ENCODE data around the gene SH3BP5. TPM values are rescaled to one million over a fixed set of nuclear protein-coding genes. Genes with fewer than 3 reads are reported as not detected.

SH3BP5 gene
- total and polyA plus RNA-seq, 2 donors (not counting 1 experiment from before 2014, with no cell fraction given), result 76.6 to 92.3 TPM

DNA sequence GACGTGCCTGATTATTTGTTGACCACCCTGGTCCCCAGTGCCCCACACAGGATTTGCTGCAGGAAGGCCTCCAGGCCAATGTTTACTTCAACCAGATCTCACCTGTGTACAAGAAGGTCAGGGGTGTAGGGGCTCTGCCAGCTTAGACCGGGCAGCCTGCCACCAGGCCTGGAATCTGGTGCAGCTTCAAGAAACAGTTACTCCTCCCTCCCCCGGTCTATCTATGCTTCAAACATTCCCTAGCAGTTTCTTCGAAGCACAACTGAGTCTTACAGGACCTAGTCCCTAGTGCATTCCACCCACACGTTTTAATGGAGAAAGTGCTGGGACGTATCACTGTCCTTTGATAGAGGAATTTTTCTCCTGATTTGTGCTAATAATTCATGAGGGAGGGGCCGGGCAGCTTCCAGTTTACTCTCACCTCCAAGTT, 8.0 kb downstream of the SH3BP5 start:
- H3K36me3 ChIP-seq (replicated peaks in 1 of 2; ENCODE audit: control extremely low read depth in 1 of 2, control insufficient read depth in 1 of 2, extremely low read depth in 1 of 2, insufficient read depth in 2 of 2, low read length in 1 of 2), result peaks cover 3 to 65% of the 10 kb centered on the region in 2 experiments
- DNase-seq, result no peak
- ChIA-PET POLR2A (interaction anchor here (0.6 to 1.4 kb wide), 2 partner anchors 18 to 63 kb away, joined by 3 to 4 read pairs; no protein-coding TSS in a partner anchor), CTCF (interaction anchor here (0.6 to 11.5 kb wide), 6 partner anchors 8 to 81 kb away, joined by 3 to 221 read pairs (median 5); partner anchors contain the start of gene SH3BP5)
- intact Hi-C loops (cut with micrococcal nuclease), result no loop called here
- H3K9me3 Mint-ChIP-seq (ENCODE audit: insufficient read depth), result no peaks in the 10 kb centered on the region
- peak overlapping the region; percentile 75 for H3K27ac Mint-ChIP-seq
- H3K79me2 ChIP-seq (ENCODE audit: control insufficient read depth, insufficient read depth, low read length), result peaks cover 100% of the 10 kb centered on the region
- H3K4me1 ChIP-seq (ENCODE audit: control insufficient read depth in 2 of 2, insufficient read depth in 2 of 2, low read length in 2 of 2), result peaks cover 74 to 89% of the 10 kb centered on the region in 2 donors
- H4K20me1 ChIP-seq (ENCODE audit: control insufficient read depth, insufficient read depth, low read length, poor library complexity, severe bottlenecking), result peaks cover 93% of the 10 kb centered on the region
- peak overlapping the region; percentile 6 for H3K4me2 ChIP-seq (replicated peaks; ENCODE audit: low read depth, low read length, poor library complexity, severe bottlenecking)
- H2AFZ ChIP-seq (ENCODE audit: insufficient read depth, low read depth, low read length, poor library complexity, severe bottlenecking), result no peak overlapping the region
- H3K9me3 ChIP-seq (ENCODE audit: control extremely low read depth in 1 of 3, control insufficient read depth in 2 of 3, insufficient read depth in 1 of 3, low read length in 2 of 3), result no peaks in the 10 kb centered on the region
- H3K27me3 ChIP-seq (replicated peaks in 1 of 4; ENCODE audit: control extremely low read depth in 1 of 4, control insufficient read depth in 3 of 4, insufficient read depth in 4 of 4, low read length in 3 of 4), result no peaks in the 10 kb centered on the region
- WGBS (ENCODE audit: insufficient coverage), result 100% methylated on average over 1 of the region's 7 CpGs
- H3K9ac ChIP-seq (ENCODE audit: low read length), result no peak overlapping the region
- H3K27ac ChIP-seq (ENCODE audit: low read length in 2 of 2), result no peak overlapping the region
- H3K4me3 Mint-ChIP-seq, result no peak overlapping the region
- TF ChIP-seq, protein P1, sequence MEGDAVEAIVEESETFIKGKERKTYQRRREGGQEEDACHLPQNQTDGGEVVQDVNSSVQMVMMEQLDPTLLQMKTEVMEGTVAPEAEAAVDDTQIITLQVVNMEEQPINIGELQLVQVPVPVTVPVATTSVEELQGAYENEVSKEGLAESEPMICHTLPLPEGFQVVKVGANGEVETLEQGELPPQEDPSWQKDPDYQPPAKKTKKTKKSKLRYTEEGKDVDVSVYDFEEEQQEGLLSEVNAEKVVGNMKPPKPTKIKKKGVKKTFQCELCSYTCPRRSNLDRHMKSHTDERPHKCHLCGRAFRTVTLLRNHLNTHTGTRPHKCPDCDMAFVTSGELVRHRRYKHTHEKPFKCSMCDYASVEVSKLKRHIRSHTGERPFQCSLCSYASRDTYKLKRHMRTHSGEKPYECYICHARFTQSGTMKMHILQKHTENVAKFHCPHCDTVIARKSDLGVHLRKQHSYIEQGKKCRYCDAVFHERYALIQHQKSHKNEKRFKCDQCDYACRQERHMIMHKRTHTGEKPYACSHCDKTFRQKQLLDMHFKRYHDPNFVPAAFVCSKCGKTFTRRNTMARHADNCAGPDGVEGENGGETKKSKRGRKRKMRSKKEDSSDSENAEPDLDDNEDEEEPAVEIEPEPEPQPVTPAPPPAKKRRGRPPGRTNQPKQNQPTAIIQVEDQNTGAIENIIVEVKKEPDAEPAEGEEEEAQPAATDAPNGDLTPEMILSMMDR (IDR thresholded peaks at IDR 0.05), result no peak
- TF ChIP-seq EZH2 (IDR thresholded peaks at IDR 0.05; ENCODE audit: borderline replicate concordance, insufficient read depth, low read depth, low read length, poor library complexity, severe bottlenecking), result no peak
- peaks cover 85% of the 10 kb centered on the region for H3K4me1 Mint-ChIP-seq
- ATAC-seq (ENCODE audit: low read depth), result no peak
- H3K4me3 ChIP-seq (ENCODE audit: control extremely low read depth in 1 of 5, extremely low read depth in 1 of 5, insufficient read depth in 1 of 5, low read depth in 2 of 5, low read length in 4 of 5), result no peak overlapping the region
- H3K27me3 Mint-ChIP-seq, result no peaks in the 10 kb centered on the region

DNA sequence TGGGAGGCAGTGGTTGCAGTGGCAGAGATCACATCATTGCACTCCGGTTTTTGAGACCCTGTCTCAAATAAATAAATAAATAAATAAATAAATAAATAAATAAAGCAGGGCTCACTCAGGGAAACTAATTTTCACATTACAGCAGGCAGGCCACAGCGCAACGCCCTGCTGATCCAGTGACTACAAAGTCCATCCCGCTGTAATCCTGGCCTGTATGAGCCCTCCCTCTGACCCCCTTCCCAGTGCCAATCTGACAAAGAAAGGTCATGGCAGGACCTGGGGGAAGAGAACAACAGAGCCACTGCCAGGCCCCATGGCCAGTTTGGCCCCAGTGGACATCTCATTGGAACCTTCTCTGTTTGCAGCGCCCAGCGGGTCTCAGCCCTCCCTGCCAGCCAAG, 9.3 kb downstream of the SH3BP5 start:
- H3K9ac ChIP-seq (ENCODE audit: low read length), result no peak overlapping the region
- peaks cover 71 to 89% of the 10 kb centered on the region in 2 donors for H3K4me1 ChIP-seq (ENCODE audit: control insufficient read depth in 2 of 2, insufficient read depth in 2 of 2, low read length in 2 of 2)
- no peaks in the 10 kb centered on the region for H3K9me3 Mint-ChIP-seq (ENCODE audit: insufficient read depth)

More for the DNA sequence above, 9.3 kb downstream of the SH3BP5 start:
- Mint-ChIP-seq H3K4me1 (peaks cover 87% of the 10 kb centered on the region), H3K27me3 (no peaks in the 10 kb centered on the region), H3K4me3 (no peak overlapping the region), H3K27ac (no peak overlapping the region)
- peaks cover 97% of the 10 kb centered on the region for H4K20me1 ChIP-seq (ENCODE audit: control insufficient read depth, insufficient read depth, low read length, poor library complexity, severe bottlenecking)
- no peak overlapping the region for H3K27ac ChIP-seq (ENCODE audit: low read length in 2 of 2)
- intact Hi-C loops (cut with micrococcal nuclease), result no loop called here
- no peak overlapping the region for H3K4me2 ChIP-seq (replicated peaks; ENCODE audit: low read depth, low read length, poor library complexity, severe bottlenecking)
- DNase-seq, result no peak
- ChIA-PET POLR2A (no interaction called here), CTCF (interaction anchor here (1.3 to 1.9 kb wide), 2 partner anchors 10 to 55 kb away, joined by 6 to 9 read pairs; partner anchors contain the start of gene SH3BP5)
- H3K4me3 ChIP-seq (ENCODE audit: control extremely low read depth in 1 of 5, extremely low read depth in 1 of 5, insufficient read depth in 1 of 5, low read depth in 2 of 5, low read length in 4 of 5), result no peak overlapping the region
- no peaks in the 10 kb centered on the region for H3K27me3 ChIP-seq (replicated peaks in 1 of 4; ENCODE audit: control extremely low read depth in 1 of 4, control insufficient read depth in 3 of 4, insufficient read depth in 4 of 4, low read length in 3 of 4)
- peaks cover 100% of the 10 kb centered on the region for H3K79me2 ChIP-seq (ENCODE audit: control insufficient read depth, insufficient read depth, low read length)
- H3K36me3 ChIP-seq (replicated peaks in 1 of 2; ENCODE audit: control extremely low read depth in 1 of 2, control insufficient read depth in 1 of 2, extremely low read depth in 1 of 2, insufficient read depth in 2 of 2, low read length in 1 of 2), result peaks cover 0 to 53% of the 10 kb centered on the region in 2 experiments
- WGBS (ENCODE audit: insufficient coverage), result 98% methylated on average over 5 of the region's 6 CpGs
- no peak for ATAC-seq (ENCODE audit: low read depth)
- no peak overlapping the region for H2AFZ ChIP-seq (ENCODE audit: insufficient read depth, low read depth, low read length, poor library complexity, severe bottlenecking)
- TF ChIP-seq, protein P1 (IDR thresholded peaks at IDR 0.05), result no peak
- no peak for TF ChIP-seq EZH2 (IDR thresholded peaks at IDR 0.05; ENCODE audit: borderline replicate concordance, insufficient read depth, low read depth, low read length, poor library complexity, severe bottlenecking)
- no peaks in the 10 kb centered on the region for H3K9me3 ChIP-seq (ENCODE audit: control extremely low read depth in 1 of 3, control insufficient read depth in 2 of 3, insufficient read depth in 1 of 3, low read length in 2 of 3)

Measured in B cell (primary cell).